Endothelial cell (in vitro differentiated cells): ENCODE data around the gene LRRC10B. TPM values are rescaled to one million over a fixed set of nuclear protein-coding genes. Genes with fewer than 3 reads are reported as not detected.

Experiments
- DNase-seq: peaks from one replicate; pipeline ENCODE4 v3.0.0; 2021; ENCODE audit warnings: low spot score
- H3K27ac Mint-ChIP-seq: one replicate; pipeline ENCODE4 v1.8.0; 2021; ENCODE audit warnings: mixed read lengths, inconsistent platforms; ENCODE audit not compliant: unreplicated experiment
- H3K27me3 Mint-ChIP-seq: one replicate; pipeline ENCODE4 v1.8.0; 2021; ENCODE audit warnings: mild to moderate bottlenecking, moderate library complexity, mixed read lengths, inconsistent platforms; ENCODE audit not compliant: unreplicated experiment
- H3K36me3 Mint-ChIP-seq: one replicate; pipeline ENCODE4 v1.8.0; 2021; ENCODE audit warnings: mild to moderate bottlenecking, low read depth, mixed read lengths, inconsistent platforms; ENCODE audit not compliant: unreplicated experiment
- H3K4me1 Mint-ChIP-seq: one replicate; pipeline ENCODE4 v1.8.0; 2021; ENCODE audit warnings: mild to moderate bottlenecking, mixed read lengths, inconsistent platforms; ENCODE audit not compliant: unreplicated experiment
- H3K4me3 Mint-ChIP-seq: one replicate; pipeline ENCODE4 v1.8.0; 2021; ENCODE audit warnings: mild to moderate bottlenecking, mixed read lengths, inconsistent platforms; ENCODE audit not compliant: unreplicated experiment
- H3K9me3 Mint-ChIP-seq: one replicate; pipeline ENCODE4 v1.8.0; 2021; ENCODE audit warnings: mixed read lengths, inconsistent platforms; ENCODE audit not compliant: unreplicated experiment
- CTCF ChIP-seq: fragments of 200-600 bp; sonication (generic); IDR thresholded peaks from one replicate; pipeline ENCODE4 v1.5.0; 2021; ENCODE audit warnings: antibody characterized with exemption; ENCODE audit not compliant: unreplicated experiment
- total RNA-seq: library from RNA; stranded (reverse); fragmentation: NEBNext Ultra II Directional; extraction: Animal tissue kit (Norgen Biotek cat#: 25700); gene quantifications from one replicate; pipeline ENCODE4 v1.2.1, GENCODE V29; 2021; ENCODE audit not compliant: unreplicated experiment

LRRC10B gene
- total RNA-seq, 1 donor from 2014 or later: 0.13 TPM

DNA sequence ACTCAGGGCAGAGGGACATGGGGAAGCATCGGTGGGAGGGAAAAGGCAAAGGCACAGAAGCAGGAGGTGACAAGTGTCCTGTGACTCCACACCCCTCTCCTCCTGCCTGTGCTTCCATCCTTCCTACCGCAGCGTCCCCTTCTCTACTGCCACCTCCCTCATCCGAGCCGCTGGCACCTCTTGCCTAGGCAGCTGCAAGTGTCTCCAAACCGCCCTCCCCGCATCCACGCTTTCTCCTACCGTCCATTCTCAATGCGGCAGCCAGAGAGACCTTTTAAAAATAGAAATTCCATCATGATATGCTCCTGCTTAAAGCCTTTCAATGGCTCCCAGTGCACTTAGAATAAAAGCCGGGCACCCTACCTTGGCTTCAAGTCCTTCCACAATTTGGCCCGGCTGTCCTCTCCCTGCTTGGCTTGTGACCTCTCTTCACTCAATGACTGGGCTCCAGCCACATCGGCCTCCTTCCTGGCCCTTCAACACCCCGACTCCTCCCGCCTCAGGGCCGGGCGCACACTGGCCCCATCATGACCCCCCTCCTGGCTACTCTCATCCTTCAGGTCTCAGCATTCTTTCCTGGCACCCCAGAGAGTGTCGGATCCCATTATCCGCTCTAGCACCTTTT is 16.5 kb downstream of the LRRC10B start:
- H3K27me3 Mint-ChIP-seq: peaks cover 3% of the 10 kb centered on the region
- no peaks in the 10 kb centered on the region for H3K9me3 Mint-ChIP-seq
- peaks cover 10% of the 10 kb centered on the region for H3K36me3 Mint-ChIP-seq
- no peak overlapping the region for H3K4me3 Mint-ChIP-seq
- no peak for TF ChIP-seq CTCF
- H3K27ac Mint-ChIP-seq: no peak overlapping the region
- no peak for DNase-seq
- no peaks in the 10 kb centered on the region for H3K4me1 Mint-ChIP-seq

GRCh38 chr11:61526229-61526628 is 17.7 kb downstream of the LRRC10B start:
- Mint-ChIP-seq H3K4me3 (no peak overlapping the region), H3K27ac (no peak overlapping the region), H3K36me3 (peaks cover 10% of the 10 kb centered on the region), H3K4me1 (no peaks in the 10 kb centered on the region), H3K9me3 (no peaks in the 10 kb centered on the region), H3K27me3 (peaks cover 1% of the 10 kb centered on the region)
- no peak for DNase-seq
- TF ChIP-seq CTCF: no peak

DNA sequence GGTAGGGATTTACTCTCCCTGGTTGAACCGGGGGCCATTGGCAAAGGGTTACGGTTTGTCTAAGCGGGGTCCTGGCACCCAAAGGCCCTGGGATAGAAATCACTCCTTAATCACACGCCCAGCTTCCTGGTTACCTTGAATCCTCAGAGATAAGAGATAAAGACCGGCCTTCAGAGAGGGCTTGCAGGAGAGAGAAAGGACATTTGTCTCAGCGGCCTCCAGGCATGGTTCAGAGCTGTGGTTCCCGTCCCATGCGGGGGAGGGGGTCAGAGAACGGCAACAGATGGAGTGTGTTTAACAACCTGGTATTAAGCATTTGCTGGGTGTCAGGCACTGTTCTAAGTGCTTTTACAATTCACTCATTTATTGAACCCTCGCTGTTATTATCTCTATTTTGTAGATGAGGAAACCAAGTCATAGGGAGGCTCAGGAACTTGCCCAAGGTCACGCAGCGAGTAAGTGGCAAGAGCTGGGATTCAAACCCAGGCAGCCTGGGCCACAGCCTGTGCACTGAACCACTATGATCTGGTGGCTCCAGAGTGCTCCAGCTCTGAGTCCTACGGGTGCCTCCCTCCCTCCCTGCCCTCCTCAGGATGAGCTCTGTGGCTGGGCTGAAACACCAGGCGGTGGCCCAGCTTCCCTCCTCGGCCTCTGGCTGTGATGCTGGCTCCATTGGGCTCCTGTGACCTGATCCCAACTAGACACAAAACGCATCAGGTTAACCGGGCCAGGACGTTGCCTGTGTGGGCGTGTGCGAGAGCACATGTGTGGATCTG is 18.6 kb downstream of the LRRC10B start:
- DNase-seq: no peak
- peaks cover 10% of the 10 kb centered on the region for H3K36me3 Mint-ChIP-seq
- no peaks in the 10 kb centered on the region for H3K9me3 Mint-ChIP-seq
- no peak overlapping the region for H3K27ac Mint-ChIP-seq
- H3K27me3 Mint-ChIP-seq: peaks cover 1% of the 10 kb centered on the region
- H3K4me3 Mint-ChIP-seq: no peak overlapping the region
- H3K4me1 Mint-ChIP-seq: no peaks in the 10 kb centered on the region
- no peak for TF ChIP-seq CTCF

DNA sequence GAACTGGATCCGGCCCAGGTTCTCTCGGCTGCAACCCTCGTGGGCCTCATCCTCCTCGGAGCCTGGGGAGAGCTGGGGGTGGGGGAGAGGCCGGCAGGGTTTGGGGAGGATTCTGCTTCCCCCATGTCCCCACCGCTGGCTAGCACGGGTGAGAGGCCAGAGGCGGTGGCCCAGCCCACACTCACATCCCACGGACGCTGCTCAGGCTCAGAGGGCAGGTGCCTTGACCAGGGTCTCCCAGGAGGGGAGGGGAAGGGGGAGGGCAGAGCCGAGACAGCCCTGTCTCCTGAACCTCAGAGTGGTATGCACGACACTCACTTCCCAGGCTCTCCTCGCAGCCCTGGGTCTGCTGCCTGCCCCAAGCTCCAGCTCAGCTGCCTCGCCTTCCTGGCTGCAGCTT is 19.6 kb downstream of the LRRC10B start:
- no peak overlapping the region for H3K27ac Mint-ChIP-seq

More for the DNA sequence above, 19.6 kb downstream of the LRRC10B start:
- TF ChIP-seq CTCF: no peak
- no peak for DNase-seq
- H3K36me3 Mint-ChIP-seq: peaks cover 10% of the 10 kb centered on the region
- no peak overlapping the region for H3K4me3 Mint-ChIP-seq
- H3K9me3 Mint-ChIP-seq: no peaks in the 10 kb centered on the region
- peaks cover 3% of the 10 kb centered on the region for H3K27me3 Mint-ChIP-seq
- H3K4me1 Mint-ChIP-seq: no peaks in the 10 kb centered on the region
